Chondrocyte (in vitro differentiated cells): ENCODE measurements around the gene SNX14. TPM values are rescaled to one million over a fixed set of nuclear protein-coding genes. Genes with fewer than 3 reads are reported as not detected.
A peak's percentile ranks its signal among the peaks of the same experiment; 100 is the strongest.
"Not testable (repeated sequence)": the region's sequence is repeated elsewhere in the genome, so short reads cannot be mapped to it uniquely, and the experiment has no call there.

Experiments
- DNase-seq: peaks from one replicate; pipeline ENCODE4 v3.0.0; 2021; ENCODE audit warnings: mixed read lengths, low spot score
- H3K27ac Mint-ChIP-seq: one replicate; pipeline ENCODE4 v1.8.0; 2021; ENCODE audit warnings: mild to moderate bottlenecking, moderate library complexity, mixed read lengths; ENCODE audit not compliant: unreplicated experiment
- H3K27me3 Mint-ChIP-seq: 2 replicates; pipeline ENCODE4 v1.8.0; 2021; ENCODE audit warnings: low read depth, mixed read lengths
- H3K36me3 Mint-ChIP-seq: 2 replicates; pipeline ENCODE4 v1.8.0; 2021; ENCODE audit warnings: low read depth, mixed read lengths
- H3K4me1 Mint-ChIP-seq: 2 replicates; pipeline ENCODE4 v1.8.0; 2021; ENCODE audit warnings: low read depth, mild to moderate bottlenecking, mixed read lengths
- H3K4me3 Mint-ChIP-seq: one replicate; pipeline ENCODE4 v1.8.0; 2021; ENCODE audit warnings: mild to moderate bottlenecking, moderate library complexity, mixed read lengths; ENCODE audit not compliant: unreplicated experiment
- H3K9me3 Mint-ChIP-seq: 2 replicates; pipeline ENCODE4 v1.8.0; 2021; ENCODE audit warnings: low read depth, mixed read lengths
- CTCF ChIP-seq: fragments of 200-600 bp; sonication (generic); IDR thresholded peaks from 2 replicates; pipeline ENCODE4 v1.5.0; 2021; ENCODE audit warnings: antibody characterized with exemption, mild to moderate bottlenecking, moderate library complexity
- total RNA-seq: library from RNA; stranded (reverse); gene quantifications from 3 replicates; pipeline ENCODE4 v1.2.1, GENCODE V29; 2021

Gene SNX14
- total RNA-seq, 1 donor from 2014 or later = 70.8 TPM

GRCh38 chr6:85594197-85594930 is 706 bp upstream of the SNX14 start:
- peak overlapping the region; percentile 85 for H3K4me3 Mint-ChIP-seq
- DNase-seq = no peak
- no peak for TF ChIP-seq CTCF
- peaks cover 47% of the 10 kb centered on the region for H3K4me1 Mint-ChIP-seq
- H3K36me3 Mint-ChIP-seq = peaks cover 2% of the 10 kb centered on the region
- H3K27ac Mint-ChIP-seq = peak overlapping the region; percentile 99
- no peaks in the 10 kb centered on the region for H3K27me3 Mint-ChIP-seq
- peaks cover 9% of the 10 kb centered on the region for H3K9me3 Mint-ChIP-seq

DNA sequence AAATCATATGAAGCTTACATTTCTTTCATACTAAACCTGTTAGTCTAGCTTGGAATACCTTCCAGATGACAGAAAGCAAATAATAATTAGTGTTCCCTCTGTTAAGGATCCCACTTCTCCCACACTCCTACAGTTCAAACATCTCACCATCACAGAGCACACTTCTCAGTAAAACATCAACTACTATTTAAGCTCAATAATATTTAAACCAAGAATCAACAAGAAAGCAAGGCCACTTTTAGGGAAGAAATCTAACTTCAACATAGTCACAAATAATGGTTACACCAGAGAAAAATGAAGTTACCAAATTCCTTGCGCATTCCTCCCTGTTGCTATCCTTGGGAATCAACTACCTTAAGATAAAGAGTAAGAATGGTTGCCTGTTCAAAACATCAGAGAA is 1.6 kb downstream of the SNX14 start:
- peaks cover 43% of the 10 kb centered on the region for H3K4me1 Mint-ChIP-seq
- no peaks in the 10 kb centered on the region for H3K27me3 Mint-ChIP-seq
- H3K9me3 Mint-ChIP-seq = peaks cover 10% of the 10 kb centered on the region
- H3K4me3 Mint-ChIP-seq = peak overlapping the region; percentile 85
- peak overlapping the region; percentile 99 for H3K27ac Mint-ChIP-seq
- TF ChIP-seq CTCF = no peak
- H3K36me3 Mint-ChIP-seq = peaks cover 2% of the 10 kb centered on the region
- DNase-seq = no peak

DNA sequence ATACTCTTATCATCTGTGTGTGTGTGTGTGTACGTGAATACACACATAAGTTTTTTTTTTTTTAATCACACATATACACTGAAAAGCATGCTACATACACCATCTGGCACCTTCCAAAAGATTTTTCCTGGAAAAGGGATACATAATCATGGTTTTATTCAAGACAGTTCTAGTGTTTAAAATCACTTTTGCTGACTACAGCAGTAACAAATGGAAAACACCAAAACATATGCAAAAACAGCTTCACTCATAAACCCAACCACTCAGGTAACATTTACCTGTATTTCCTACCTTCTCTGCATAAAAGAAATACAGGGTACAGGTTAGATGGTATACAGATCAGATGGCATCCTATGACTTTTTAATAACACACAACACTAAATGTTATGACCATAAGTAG is 2.5 kb downstream of the SNX14 start:
- TF ChIP-seq CTCF = no peak
- H3K9me3 Mint-ChIP-seq = peaks cover 10% of the 10 kb centered on the region
- no peak for DNase-seq
- no peak overlapping the region for H3K4me3 Mint-ChIP-seq
- peaks cover 2% of the 10 kb centered on the region for H3K36me3 Mint-ChIP-seq
- peak overlapping the region; percentile 5 for H3K27ac Mint-ChIP-seq
- H3K27me3 Mint-ChIP-seq = no peaks in the 10 kb centered on the region
- peaks cover 43% of the 10 kb centered on the region for H3K4me1 Mint-ChIP-seq

DNA sequence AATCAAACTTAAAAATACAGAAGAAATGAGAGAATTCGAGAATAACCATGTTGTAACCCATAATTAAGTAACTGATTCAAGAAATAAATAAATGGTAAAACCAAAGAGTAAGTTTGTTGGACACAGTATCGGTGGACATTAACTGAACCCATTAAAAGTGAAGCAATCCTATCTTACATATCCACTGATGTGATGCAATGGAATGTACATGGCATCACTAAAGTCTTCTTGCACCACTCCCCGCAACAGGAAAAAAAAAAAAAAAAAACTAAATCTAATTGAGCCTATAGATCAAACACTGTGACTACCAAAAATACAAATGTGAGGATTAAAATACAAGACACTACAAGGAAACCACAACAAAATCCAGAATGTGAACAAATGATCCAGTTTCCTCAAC is 7.9 kb downstream of the SNX14 start:
- peaks cover 15% of the 10 kb centered on the region for H3K4me1 Mint-ChIP-seq
- H3K27ac Mint-ChIP-seq = no peak overlapping the region
- H3K27me3 Mint-ChIP-seq = no peaks in the 10 kb centered on the region
- no peak for DNase-seq
- H3K36me3 Mint-ChIP-seq = peaks cover 19% of the 10 kb centered on the region
- no peak overlapping the region for H3K4me3 Mint-ChIP-seq
- TF ChIP-seq CTCF = no peak
- H3K9me3 Mint-ChIP-seq = peaks cover 47% of the 10 kb centered on the region

GRCh38 chr6:85582832-85583231 is 10.8 kb downstream of the SNX14 start:
- Mint-ChIP-seq H3K9me3 (peaks cover 37% of the 10 kb centered on the region), H3K36me3 (peaks cover 17% of the 10 kb centered on the region), H3K4me1 (peaks cover 19% of the 10 kb centered on the region)
- not testable (repeated sequence) for H3K27me3 Mint-ChIP-seq, DNase-seq, H3K4me3 Mint-ChIP-seq, H3K27ac Mint-ChIP-seq

DNA sequence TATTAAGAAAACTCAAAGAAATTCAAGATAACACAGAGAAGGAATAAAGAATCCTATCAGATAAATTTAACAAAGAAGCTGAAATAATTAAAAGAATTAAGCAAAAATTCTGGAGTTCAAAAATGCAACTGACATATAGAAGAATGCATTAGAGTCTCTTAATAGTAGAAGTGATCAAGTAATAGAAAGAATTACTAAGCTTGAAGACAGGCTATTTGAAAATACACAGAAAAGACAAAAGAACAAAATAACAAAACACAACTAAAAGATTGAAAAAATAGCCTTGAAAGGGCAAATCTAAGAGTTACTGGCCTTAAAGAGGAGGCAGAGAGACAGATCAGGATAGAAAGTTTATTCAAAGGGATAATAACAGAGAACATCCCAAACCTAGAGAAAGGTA is 12.1 kb downstream of the SNX14 start:
- Mint-ChIP-seq H3K36me3 (peaks cover 17% of the 10 kb centered on the region), H3K9me3 (peaks cover 37% of the 10 kb centered on the region), H3K27me3 (no peaks in the 10 kb centered on the region), H3K4me3 (no peak overlapping the region), H3K27ac (no peak overlapping the region), H3K4me1 (peaks cover 19% of the 10 kb centered on the region)
- DNase-seq = no peak
- no peak for TF ChIP-seq CTCF
